Epithelial cell of esophagus (primary cell): ENCODE measurements around the gene HOXD11.

Experiments used
- DNase-seq: peaks from one replicate; pipeline ENCODE4 v3.0.0; 2010; ENCODE audit warnings: low read depth
- H3K4me3 ChIP-seq: 2 replicates; pipeline ENCODE4 v1.5.1; 2011; ENCODE audit warnings: mild to moderate bottlenecking, low read length, control low read depth
- CTCF ChIP-seq: IDR thresholded peaks from 2 replicates; pipeline ENCODE4 v1.5.1; 2011; ENCODE audit warnings: low read depth, mild to moderate bottlenecking, low read length, control low read depth, inconsistent platforms; ENCODE audit not compliant: insufficient read depth; ENCODE audit errors: missing control alignments

HOXD11 gene

DNA sequence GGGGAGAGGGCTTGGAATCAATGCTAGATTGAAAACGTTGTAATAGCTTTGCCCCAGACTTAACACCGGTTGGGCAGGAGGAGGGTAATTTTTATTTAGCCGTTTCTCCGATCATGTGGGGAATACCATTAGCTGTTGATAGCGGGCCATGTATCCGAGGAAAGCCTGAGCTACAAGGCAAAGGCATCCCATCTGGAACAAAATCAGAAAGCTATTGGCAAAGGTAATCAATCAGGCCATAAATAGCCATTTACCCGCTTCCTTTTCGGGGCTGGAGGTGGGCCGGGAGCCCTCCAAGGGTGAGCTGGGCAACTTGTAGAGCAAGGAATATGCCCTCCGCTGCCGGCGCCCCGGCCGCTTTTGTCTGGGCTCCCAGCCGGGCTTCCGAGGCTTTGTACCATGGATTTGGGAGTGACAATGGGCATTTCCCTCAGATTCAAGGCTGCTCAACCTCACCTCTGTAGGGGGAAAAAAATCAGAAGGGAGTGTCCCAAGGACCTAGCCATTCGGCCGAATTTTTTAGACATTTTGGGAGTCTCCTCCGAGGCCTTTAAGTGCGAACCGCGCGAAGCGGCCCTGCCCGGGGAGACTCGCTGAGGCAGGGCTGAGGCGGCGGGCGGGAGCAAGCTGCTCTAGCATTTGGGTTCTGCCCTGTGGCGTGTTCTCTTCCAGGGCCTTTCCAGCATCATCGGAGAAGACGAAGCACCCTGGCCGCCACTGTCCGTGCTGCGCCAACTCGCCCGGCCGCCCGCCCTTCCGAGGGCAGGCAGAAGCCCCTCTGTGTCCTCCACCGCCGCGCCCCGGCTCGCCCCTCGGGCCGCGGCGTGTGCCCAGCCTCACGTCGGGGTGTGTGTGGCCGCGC, 14.3 kb downstream of the HOXD11 start:
- no peak for DNase-seq
- H3K4me3 ChIP-seq: no peak overlapping the region
- no peak for TF ChIP-seq CTCF

- DNase-seq: no peak
- H3K4me3 ChIP-seq: no peak overlapping the region
- no peak for TF ChIP-seq CTCF
These were observed 15.1 kb downstream of the HOXD11 start for GRCh38 chr2:176122052-176122682.

GRCh38 chr2:176122683-176123410, 15.8 kb downstream of the HOXD11 start, which contains the start of gene HOXD9:
HOXD9 (plus strand) TSS chr2:176122719; CDS start chr2:176122769, 50 bp downstream.
- TF ChIP-seq CTCF: no peak
- H3K4me3 ChIP-seq: no peak within 1 kb of the TSS
- DNase-seq: no peak

DNA sequence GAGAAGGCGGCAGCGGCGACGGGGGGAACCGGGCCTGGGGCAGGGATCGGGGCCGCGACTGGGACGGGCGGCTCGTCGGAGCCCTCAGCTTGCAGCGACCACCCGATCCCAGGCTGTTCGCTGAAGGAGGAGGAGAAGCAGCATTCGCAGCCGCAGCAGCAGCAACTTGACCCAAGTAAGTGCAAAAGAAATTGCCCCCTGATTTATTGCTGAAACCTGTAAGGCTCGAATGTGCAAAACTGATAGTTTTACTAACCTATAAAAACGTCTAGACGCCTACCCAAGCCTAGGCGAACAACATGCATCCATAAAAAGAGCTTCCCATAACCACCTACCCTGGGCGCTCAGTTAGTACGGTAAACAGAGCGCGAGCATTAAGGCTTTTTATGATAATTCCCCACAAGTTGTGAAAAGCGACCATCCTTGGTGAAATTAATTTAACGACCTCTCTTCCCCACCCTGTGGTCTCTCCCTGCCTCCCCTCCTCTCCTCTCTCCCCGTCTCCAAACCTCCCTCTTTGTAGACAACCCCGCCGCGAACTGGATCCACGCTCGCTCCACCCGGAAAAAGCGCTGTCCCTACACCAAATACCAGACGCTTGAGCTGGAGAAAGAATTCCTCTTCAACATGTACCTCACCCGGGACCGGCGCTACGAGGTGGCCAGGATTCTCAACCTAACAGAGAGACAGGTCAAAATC, 16.5 kb downstream of the HOXD11 start:
- DNase-seq: no peak
- no peak overlapping the region for H3K4me3 ChIP-seq
- TF ChIP-seq CTCF: no peak

- H3K4me3 ChIP-seq: no peak overlapping the region
- no peak for TF ChIP-seq CTCF
- no peak for DNase-seq
These were observed 17.2 kb downstream of the HOXD11 start for GRCh38 chr2:176124110-176124946.
